ENCODE measurements around the gene GTF2F1. TPM values are rescaled to one million over a fixed set of nuclear protein-coding genes. Genes with fewer than 3 reads are reported as not detected.
"Not testable (repeated sequence)": the region's sequence is repeated elsewhere in the genome, so short reads cannot be mapped to it uniquely, and the experiment has no call there.

Gene GTF2F1
- total RNA-seq, 3 donors from 2014 or later, result 51.1 to 63.1 (median 59.1) TPM

DNA sequence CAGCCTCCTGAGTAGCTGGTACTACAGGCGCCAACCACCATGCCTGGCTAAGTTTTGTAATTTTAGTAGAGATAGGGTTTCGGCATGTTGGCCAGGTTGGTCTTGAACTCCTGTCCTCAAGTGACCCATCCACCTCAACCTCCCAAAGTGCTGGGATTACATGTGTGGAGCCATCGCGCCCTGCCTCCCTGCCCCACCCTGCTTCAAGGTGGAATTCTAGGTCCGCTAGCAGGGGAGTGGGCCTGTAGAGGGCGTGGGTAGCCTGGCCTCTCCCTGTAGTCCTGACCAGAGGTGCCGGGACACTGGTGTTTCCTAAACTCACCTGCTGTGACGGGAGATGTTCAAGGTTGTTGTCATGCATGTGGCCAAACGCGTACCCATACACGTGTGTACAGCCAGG is 40.2 kb upstream of the GTF2F1 start:
- Histone ChIP-seq H3K9me3 (no peaks in the 10 kb centered on the region), H3K4me1 (ENCODE audit: low read depth) (no peaks in the 10 kb centered on the region), H3K36me3 (ENCODE audit: low read depth) (no peaks in the 10 kb centered on the region), H3K4me3 (no peak overlapping the region)
- DNase-seq (no peak), ATAC-seq (no peak)
- intact Hi-C loops (cut with DNase I, micrococcal nuclease), result no loop called here
- TF ChIP-seq, protein P1, sequence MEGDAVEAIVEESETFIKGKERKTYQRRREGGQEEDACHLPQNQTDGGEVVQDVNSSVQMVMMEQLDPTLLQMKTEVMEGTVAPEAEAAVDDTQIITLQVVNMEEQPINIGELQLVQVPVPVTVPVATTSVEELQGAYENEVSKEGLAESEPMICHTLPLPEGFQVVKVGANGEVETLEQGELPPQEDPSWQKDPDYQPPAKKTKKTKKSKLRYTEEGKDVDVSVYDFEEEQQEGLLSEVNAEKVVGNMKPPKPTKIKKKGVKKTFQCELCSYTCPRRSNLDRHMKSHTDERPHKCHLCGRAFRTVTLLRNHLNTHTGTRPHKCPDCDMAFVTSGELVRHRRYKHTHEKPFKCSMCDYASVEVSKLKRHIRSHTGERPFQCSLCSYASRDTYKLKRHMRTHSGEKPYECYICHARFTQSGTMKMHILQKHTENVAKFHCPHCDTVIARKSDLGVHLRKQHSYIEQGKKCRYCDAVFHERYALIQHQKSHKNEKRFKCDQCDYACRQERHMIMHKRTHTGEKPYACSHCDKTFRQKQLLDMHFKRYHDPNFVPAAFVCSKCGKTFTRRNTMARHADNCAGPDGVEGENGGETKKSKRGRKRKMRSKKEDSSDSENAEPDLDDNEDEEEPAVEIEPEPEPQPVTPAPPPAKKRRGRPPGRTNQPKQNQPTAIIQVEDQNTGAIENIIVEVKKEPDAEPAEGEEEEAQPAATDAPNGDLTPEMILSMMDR (IDR thresholded peaks at IDR 0.05), result no peak

GRCh38 chr19:6431891-6432290 is 38.9 kb upstream of the GTF2F1 start:
- no peaks in the 10 kb centered on the region for H3K9me3 ChIP-seq
- no peaks in the 10 kb centered on the region for H3K36me3 ChIP-seq (ENCODE audit: low read depth)
- ATAC-seq (no peak), DNase-seq (no peak)
- intact Hi-C loops (cut with DNase I, micrococcal nuclease), result no loop called here
- TF ChIP-seq, protein P1 (IDR thresholded peaks at IDR 0.05), result no peak
- no peak overlapping the region for H3K4me3 ChIP-seq
- no peaks in the 10 kb centered on the region for H3K4me1 ChIP-seq (ENCODE audit: low read depth)

GRCh38 chr19:6429419-6430221 is 36.7 kb upstream of the GTF2F1 start:
- peaks cover 10% of the 10 kb centered on the region for H3K4me1 ChIP-seq (ENCODE audit: low read depth)
- peaks cover 7% of the 10 kb centered on the region for H3K36me3 ChIP-seq (ENCODE audit: low read depth)
- intact Hi-C loops (cut with DNase I, micrococcal nuclease), result no loop called here
- no peak for DNase-seq
- H3K4me3 ChIP-seq, result no peak overlapping the region
- TF ChIP-seq, protein P1 (IDR thresholded peaks at IDR 0.05), result no peak
- no peaks in the 10 kb centered on the region for H3K9me3 ChIP-seq
- ATAC-seq, result no peak

DNA sequence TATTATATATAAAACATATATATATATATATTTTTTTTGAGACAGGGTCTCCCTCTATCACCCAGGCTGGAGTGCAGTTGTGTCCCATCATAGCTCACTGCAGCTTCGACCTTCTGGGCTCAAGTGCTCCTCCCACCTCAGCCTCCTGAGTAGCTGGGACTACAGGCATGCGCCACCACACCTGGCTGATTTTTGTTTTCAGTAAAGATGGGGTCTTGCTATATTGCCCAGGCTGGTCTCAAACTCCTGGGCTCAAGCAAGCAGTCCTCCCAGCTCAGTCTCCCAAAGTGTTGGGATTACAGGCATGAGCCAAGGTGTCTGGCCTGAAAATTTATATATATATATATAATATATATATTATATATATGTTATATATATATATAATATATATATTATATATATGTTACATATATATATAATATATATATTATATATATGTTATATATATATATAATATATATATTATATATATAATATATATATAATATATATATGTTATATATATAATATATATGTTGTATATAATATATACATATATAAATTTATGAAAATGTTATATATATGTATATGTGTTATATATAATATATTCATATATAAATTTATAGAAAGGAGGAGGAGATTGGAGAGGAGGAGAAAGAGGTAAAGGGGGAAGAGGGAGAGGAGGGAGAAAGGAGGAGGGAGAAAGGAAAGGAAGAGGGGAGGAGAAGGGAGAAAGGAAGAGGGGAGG is 35.9 kb upstream of the GTF2F1 start:
- ATAC-seq; intact Hi-C loops (cut with DNase I, micrococcal nuclease); DNase-seq; H3K4me3 ChIP-seq; H3K36me3 ChIP-seq (ENCODE audit: low read depth); H3K9me3 ChIP-seq: not testable (repeated sequence)
- H3K4me1 ChIP-seq (ENCODE audit: low read depth), result peaks cover 10% of the 10 kb centered on the region

GRCh38 chr19:6427131-6427530 is 34.2 kb upstream of the GTF2F1 start:
- Histone ChIP-seq H3K4me3 (no peak overlapping the region), H3K4me1 (ENCODE audit: low read depth) (peaks cover 19% of the 10 kb centered on the region), H3K36me3 (ENCODE audit: low read depth) (peaks cover 7% of the 10 kb centered on the region), H3K9me3 (no peaks in the 10 kb centered on the region)
- DNase-seq, result no peak
- ATAC-seq, result no peak
- TF ChIP-seq, protein P1 (IDR thresholded peaks at IDR 0.05), result no peak
- intact Hi-C loops (cut with DNase I, micrococcal nuclease), result no loop called here

Measured in mucosa of descending colon (tissue), 3 donors.